ENCODE measurements around the gene ACYP1.

Gene ACYP1

DNA sequence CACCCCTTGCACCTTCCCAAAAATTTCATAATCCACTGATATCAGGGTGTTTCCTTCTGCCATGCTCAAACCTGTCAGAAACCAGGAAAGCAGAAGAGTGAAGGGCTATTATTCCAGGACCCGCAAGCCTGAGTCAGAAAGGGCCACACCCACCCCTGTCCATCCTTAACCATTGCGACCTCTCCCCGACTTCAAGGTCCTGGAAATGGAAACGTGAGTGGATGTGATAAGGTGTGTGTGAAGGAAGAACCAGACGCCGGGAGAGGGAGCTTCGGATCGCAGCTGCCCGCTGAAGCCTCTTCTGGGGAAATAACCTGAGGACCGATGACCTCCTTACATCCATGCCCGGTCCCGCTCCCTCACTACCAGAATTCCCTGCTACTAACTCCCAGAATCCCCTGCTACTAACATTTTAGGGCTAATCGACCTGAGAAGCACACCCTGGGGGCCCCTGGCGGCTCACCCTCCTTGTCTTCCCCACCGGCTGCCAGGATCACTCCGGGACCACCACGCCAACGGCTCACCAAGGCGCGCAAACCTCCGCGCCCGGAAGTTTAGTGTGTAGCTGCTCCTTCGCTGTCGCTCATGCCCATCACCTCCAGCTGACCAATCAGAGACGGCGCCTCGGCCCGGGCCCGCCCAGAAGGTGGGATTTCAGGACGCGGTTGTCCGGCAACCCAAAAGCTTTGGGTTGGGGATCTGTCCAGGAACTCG lies at the start of gene ACYP1:
ACYP1 (minus strand) TSS at position 534 of the 714 bp plus-strand sequence; CDS start at position 63, 471 bp downstream.
- peak; percentile 89 for DNase-seq (ENCODE audit: low read depth)

DNA sequence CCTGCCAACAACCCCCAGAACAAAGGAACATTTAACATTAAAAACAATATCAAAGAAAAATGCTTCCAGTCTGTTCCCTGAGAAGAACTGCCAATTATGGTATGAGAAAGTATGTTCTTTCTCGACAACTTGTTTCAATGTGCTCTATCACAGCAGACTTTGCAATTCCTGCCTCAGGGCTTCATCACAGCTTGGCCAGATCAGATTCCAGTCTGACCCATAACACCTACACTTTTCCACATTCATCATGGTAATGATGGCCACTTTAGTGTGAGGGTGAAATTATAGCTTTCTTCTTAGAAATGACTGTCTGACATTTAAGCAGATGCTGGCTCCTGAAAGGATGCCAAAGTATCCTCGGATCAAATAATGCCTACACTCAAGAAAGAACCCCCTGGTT lies 46.1 kb upstream of the ACYP1 start:
- no peak for DNase-seq (ENCODE audit: low read depth)

DNA sequence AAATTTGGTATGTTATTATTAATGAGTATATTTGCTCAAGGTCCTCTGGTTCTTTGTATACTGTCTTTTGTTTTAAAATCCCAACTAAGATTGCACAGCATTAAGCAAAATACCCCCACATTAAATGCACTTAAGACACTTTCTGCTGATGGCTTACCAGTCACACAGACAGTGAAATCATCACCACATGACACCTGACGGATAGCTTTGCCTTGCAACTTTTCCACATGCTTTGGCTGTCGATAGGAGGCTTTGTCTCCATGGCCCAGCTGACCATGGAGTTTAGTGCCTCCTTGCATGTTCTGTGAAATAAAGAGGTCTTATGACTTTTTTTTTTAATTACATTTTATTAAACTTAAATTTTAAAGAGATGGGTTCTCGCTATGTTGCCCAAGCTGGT lies 43.4 kb upstream of the ACYP1 start:
- DNase-seq (ENCODE audit: low read depth), result no peak

DNA sequence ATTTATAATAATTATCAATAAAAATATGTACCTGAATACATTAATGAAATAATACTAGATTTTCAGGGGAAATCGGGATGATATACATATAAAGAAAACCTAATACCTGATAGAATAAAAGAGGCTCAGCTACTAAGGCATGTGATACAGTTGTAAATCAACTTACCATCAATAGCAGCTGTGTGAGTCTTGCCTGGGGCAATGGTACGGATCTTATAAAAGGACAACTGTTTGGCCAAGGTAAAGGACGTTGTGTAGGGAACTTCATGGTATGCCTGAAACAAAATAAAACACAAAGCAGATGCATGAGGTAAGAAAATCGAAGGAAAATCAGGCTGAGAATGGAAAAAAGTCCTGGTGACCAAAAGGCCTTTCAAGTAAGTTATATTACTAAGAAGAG lies 37.7 kb upstream of the ACYP1 start:
- no peak for DNase-seq (ENCODE audit: low read depth)

DNA sequence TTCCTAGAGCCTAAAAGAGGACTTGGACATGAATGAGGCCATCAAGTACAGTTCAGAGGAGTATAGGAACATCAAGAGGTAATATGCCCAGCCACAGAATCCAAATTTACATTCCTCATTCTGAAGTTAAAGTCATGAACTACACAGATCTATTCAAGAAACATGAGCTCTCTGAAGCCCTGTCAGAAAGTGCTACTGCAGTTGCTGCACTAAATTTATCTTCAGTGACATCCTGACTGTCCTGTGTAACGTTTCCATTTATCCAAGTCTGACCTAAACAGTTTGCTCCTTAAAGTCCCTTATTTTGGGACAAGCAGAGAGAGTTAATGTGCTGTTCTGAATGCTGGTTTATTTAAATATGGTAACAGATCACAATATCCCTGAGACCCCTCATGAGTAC lies 34.9 kb upstream of the ACYP1 start:
- DNase-seq (ENCODE audit: low read depth), result no peak

DNA sequence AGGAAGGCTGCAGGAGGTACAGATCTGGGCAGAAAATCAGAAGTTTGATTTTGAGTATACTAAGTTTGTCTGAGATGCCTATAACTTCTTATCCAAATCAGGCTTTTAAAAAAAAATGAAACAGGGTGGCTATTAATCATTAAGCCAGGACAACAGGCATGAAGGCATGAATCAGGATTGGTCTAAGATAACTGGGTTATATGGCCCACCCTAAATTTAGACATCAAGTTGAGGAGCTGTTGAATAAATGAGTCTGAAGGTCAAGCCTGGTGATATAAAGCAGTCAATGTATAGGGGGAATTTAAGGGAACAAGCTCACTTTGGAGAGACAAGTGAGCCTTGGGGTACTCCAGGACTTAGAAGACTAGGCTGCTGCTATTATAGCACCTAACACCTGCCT lies 34.4 kb upstream of the ACYP1 start:
- no peak for DNase-seq (ENCODE audit: low read depth)

DNA sequence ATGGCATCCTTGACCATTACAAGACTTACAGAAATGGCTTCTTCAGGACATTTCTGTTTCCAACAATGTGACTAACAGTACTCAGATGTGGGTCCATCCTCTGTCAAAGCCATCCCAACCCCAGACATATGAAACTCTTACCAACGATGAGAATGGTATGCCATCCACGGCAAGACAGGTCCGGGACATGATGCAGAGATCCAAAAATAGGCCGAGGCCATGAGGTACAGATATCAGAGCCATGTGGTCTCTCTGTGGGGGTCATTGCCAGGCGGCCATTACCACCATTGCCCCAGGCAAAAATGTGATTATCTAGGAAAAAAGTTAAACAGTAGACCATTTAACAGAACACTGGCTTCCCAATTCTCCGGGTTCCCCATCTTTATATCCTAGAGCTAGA lies 33.1 kb upstream of the ACYP1 start:
- DNase-seq (ENCODE audit: low read depth), result no peak

DNA sequence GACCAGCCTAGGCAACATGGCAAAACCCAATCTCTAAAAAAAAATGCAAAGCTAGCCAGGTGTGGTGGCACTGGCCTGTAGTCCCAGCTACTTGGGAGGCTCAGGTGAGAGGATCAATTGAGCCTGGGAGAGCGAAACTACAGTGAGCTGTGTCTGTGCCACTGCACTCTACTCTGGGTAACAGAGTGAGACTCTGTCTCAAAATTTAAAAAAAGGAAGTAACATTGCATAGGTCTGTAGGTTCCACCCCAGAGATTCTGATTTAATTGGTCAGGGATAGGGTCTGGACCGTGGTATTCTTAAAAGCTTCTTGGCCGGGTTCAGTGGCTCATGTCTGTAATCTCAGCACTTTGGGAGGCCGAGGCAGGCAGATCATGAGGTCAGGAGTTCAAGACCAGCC lies 31.9 kb upstream of the ACYP1 start:
- DNase-seq (ENCODE audit: low read depth), result no peak

DNA sequence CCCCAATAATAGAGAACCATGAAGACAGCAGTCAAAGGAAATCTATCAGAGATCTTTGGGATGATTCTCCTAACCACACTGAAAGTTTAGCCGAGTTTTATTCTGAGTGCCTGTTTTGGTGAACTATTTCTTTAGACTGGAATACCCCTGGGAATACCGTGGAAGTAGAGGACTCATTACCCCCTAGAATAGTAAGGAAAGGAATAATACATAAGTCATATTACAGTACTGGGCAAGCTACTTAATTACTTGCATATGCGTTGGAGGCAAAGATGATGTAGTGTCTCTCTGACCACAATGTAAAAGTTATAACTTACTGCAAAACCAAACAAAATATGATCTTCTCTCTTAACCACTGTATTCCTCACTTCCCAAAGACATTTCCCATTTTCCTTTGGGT lies 31.1 kb upstream of the ACYP1 start:
- no peak for DNase-seq (ENCODE audit: low read depth)

DNA sequence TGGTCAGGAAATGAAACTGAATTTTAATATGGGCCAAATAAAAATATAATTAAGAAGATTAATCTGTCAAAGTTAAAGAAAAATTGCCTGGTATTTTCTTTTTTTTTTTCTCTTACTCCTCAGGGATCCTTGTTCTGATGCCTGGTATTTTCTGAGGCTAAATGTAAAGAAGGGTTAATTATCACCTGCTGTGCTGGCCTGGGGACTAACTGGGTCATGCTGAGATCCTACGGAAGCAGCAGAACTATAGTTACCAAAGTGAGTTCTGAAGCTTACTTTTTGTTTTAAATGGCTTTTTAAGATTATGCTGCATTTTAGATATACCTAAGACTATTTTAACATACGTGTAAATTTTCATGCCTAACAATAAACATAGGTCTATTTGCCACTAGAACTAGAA lies 28.9 kb upstream of the ACYP1 start:
- DNase-seq (ENCODE audit: low read depth), result no peak

DNA sequence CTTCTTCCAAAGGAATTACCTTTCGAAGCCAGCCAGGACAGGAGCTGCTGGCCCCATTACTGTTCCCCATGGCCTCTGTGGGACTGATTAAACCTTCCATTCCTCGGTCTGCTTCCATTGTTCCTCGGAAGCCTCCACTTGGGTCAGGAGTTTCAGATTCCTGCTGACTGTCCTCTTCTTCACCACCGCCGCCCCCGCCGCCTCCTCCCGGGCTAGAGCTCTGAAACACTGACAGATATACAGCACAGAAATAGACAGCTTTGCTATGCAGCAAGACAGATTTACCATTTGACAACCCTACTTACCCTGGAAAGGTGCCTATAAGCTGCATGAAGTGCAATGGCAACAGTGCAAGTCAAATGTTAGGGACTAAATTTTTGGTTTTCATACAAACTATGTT lies 27.4 kb upstream of the ACYP1 start:
- DNase-seq (ENCODE audit: low read depth), result no peak

DNA sequence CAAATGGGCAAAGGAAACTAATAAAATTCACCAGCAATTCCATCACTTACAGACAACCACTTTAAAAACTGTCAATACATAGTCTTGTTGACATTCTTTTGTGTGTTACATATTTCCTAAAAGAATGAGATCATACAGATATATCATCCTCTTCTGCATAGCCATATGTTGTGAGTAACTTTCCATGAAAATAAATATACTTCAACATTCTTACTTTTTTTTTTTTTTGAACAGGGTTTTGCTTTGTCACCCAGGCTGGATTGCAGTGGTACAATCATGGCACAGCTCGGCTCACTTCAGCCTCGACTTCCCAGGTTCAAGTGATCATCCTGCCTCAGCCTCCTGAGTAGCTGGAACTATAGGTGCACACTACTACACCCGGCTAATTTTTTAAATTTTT lies 26.5 kb upstream of the ACYP1 start:
- DNase-seq (ENCODE audit: low read depth), result no peak

DNA sequence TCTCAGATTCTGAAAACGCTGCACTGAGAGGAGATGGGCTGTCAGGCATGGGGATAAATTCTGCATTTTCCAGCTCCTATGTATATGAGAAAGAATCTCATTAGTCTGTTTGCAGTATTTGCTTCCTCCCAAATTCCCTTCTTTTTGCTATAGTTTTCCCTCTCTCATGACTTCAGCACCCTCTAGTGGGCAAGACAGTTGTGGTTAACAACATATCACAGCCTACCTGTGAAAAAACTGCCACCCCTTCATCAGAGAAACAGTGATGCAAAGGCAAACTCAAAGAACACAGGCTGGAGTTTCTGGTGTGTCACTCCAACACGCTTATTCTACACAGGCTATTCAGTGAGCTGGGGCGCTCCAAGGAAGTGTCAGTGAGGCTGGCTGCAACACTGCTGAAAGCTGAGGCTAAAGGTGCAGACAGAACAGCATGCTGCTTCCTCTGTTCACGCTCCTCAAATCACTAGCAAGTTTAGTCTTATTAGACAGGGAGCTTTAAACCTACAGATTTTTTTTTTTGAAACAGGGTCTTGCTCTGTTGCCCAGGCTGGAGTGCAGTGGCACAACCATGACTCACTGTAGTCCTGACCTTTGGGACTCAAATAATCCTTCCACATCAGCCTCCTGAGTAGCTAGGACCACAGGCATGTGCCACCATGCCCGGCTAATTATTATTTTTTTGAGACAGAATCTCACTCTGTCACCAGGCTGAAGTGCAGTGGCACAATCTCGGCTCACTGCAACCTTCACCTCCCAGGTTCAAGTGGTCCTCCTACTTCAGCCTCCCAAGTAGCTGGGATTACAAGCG lies 24.9 kb upstream of the ACYP1 start:
- no peak for DNase-seq (ENCODE audit: low read depth)

DNA sequence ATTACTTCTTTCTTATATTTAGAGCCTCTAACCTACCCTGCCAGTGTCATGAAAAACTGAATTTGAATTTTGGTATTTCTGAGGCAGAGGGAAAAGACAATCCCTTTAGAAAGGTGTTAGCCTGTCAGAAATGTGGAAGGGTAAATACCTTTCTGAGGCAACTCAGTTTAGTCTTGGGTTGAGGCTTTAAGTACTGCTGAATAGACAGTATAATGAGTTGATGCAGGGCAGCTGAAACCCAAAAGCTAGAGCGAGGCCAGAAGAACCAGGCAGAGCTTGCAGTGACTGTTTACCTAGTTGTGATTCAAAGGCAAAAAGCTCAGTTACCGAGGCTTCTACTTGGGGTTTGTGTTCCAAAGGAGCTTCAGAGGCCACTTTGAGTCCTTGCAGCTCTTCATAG lies 24.3 kb upstream of the ACYP1 start:
- no peak for DNase-seq (ENCODE audit: low read depth)

DNA sequence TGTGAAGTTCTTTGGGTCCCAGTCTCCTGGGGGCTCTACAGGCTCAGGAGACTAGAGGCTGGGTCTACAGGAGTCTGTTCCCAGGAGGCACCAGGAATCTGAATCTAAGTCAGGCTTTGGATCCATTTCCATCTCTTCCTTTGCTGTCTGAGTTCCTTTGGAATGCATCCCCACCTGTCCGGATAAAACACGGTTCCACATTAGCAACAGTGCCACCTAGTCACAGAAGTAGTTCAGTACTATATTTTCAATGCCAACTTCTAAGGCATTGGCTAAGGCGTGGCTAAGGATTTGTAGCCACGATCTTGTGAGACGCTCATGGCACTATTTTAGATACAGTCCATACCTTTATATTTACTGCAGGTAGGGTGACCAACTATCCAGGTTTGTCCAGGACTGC lies 20.7 kb upstream of the ACYP1 start:
- no peak for DNase-seq (ENCODE audit: low read depth)

DNA sequence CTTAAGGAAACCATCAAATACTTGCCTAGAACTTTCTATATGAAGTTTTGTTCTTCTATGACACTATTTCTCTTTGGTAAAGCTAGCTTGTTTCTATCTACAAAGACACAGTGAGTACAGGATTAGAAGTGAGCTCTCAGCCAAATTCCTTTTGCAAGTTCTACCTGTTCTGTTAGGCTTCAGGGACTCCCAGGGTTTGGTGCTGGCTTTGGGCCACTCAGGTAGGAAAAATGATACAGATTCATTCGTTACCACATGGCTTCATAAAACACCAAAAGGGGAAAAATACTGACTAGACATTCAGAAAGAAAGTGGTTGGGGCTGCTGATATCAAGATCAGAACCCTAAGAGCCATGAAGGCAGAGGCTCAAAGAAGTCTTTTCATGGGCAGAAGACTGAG lies 19.4 kb upstream of the ACYP1 start:
- DNase-seq (ENCODE audit: low read depth), result no peak

DNA sequence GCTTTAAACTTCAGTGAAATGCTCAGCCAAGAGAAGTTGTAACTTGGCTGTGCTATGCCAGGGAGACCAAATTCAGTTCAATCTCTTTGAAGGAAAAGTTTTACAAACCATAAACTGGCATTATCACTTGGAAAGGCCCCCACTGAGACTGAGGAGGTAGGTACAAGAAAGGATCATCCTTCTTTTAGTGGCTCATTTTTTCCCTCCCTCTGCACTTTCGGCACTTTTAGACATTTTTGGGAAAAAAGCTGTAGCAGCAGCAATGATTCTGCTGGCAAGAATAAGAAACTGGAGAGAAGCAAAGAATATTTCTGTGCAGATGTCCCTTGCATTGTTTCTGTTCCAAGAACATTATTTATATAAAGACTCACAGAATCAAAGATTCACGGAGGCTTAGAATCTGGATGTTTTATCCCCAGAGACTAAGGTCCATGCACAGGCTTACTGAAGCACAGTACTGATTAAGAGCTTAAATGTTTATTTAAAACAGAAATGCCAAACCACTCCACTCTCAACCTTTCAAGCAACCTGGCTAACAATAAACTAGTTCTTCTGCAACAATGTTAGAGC lies 17.9 kb upstream of the ACYP1 start:
- DNase-seq (ENCODE audit: low read depth), result no peak

DNA sequence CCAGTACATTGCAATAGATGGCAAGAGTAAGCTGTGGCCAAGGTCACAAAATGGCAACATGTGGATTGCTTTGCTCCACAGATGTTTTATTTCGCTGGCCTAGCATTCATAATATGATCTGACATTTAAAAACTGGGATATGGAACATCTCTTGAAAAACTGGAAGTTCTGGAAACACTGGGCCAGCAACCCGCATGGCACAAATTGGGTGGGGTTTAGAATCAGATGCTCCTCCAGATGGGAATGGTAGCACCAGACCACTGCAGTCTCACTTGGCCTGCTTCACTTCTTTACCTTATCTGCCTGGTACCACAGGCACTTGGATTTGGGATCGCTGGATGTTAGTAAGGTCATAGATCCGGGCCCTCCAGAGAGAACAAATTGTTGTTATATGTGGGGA lies 15.7 kb upstream of the ACYP1 start:
- no peak for DNase-seq (ENCODE audit: low read depth)

DNA sequence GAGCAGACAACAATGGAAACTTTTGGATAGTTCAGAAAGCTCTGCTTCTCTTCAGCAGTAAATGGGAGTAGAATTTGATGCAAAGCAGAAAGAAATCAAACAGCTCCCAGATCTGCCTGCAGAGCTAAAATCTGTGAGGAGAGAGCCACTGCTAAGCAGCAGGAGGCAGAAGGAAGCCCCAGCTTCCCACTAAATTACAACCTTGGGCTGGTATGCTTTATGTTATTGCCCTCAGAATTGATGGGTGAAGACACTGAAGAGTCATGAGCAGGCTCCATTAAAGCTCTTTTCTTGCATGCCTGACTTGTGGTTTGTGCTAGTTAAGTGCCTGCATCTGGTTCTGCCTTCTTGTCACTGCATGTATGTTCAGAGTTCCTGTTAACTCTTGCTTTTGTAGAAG lies 14.0 kb upstream of the ACYP1 start:
- no peak for DNase-seq (ENCODE audit: low read depth)

DNA sequence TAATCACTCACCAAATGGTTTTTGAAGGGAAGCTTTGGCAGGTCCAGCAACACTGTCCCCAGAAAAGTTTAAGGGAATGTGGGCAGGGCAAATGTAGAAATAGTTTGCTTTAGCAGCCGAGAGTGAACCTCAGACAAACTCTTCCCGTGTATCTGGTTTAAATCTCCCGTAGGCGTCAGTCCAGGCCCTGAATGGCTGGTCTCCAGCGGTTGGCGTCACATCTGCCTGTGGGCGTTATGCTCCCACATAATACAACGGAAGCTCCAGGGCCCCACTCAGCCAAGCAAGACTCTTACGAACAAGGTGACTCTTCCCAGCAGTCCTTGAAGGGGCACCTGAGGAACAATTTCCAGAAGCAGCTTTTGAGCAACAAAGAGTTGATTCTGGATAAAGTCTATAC lies 6.6 kb upstream of the ACYP1 start:
- no peak for DNase-seq (ENCODE audit: low read depth)

DNA sequence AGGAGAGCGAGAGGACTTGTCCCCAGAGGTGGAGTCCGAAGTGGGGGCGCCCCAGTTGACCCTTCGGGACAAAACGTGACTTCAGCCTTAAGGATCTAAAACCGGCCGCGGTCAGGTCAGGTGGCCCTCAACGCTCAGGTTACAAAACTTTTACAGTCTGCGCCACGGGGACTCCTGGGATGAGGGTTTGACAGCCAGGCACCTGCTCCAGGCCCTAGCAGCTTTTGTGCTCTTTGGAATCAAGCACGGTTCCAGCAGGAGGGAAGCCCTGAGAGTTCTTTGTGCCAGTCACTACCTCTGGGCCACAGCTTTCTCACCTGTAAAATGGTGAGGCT lies 6.0 kb upstream of the ACYP1 start:
- DNase-seq (ENCODE audit: low read depth), result no peak

DNA sequence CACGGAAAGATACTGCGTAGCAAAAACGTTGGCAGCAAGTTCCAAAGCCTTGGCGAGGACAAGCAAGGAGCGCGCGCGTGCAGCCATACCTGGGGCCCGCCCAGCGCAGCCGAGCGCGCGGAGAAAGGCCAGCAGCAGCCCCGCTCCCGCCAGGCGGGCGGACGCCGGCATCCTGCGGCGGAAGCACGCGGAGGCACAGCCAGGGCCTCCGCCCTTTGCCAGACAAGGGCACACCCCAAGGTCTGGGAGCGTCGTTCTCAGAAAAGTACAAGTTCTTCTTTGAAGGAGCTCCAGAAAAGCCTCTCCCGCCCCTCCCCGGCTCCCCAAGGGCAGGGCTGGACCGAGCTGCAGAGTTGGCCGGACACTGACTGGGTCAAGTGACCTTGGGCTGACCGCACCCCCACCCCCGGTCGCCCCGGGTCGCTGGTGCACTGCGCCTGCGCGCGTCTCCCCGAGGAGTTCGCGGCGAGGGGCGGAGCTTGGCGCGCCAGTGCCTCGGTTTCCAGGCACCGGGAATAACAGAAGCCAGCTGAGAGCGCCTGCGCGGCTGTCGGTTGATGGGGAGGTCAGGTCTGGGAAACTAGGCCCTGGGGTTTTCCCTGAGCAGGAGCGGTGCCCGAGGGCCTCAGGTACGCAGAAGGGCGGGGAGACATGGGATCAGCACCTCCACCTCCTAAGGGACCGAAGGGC lies 5.4 kb upstream of the ACYP1 start, which contains the start of gene ZC2HC1C:
ZC2HC1C (plus strand) TSS at position 521 of the 690 bp plus-strand sequence. CDS start 933 bp downstream, outside the sequence.
- peak; percentile 69 for DNase-seq (ENCODE audit: low read depth)

Data from activated T-cell treated with anti-CD3 and anti-CD28 coated beads for 48 hours (primary cell).